Thoracic aorta (tissue), 2 donors: Measurements from ENCODE around the gene DLG1. TPM values are rescaled to one million over a fixed set of nuclear protein-coding genes. Genes with fewer than 3 reads are reported as not detected.

Experiments
- ATAC-seq: fragments of 150-250 bp; one replicate; pipeline ENCODE4 v1.8.0; 2017; ENCODE audit warnings: low read depth; ENCODE audit not compliant: insufficient number of reproducible peaks, low FRiP score
- DNase-seq: peaks from one replicate; pipeline ENCODE4 v3.0.0-alpha.2; 2020; ENCODE audit warnings: low spot score
- H3K27ac ChIP-seq, 2 donors: fragments of 200-600 bp; sonication (generic); 1 replicate in 1 of 2; 2 replicates in 1 of 2; pipeline ENCODE4 v1.5.1; 2016; ENCODE audit warnings: mild to moderate bottlenecking in 2 of 2, moderate library complexity in 2 of 2
- H3K27me3 ChIP-seq: fragments of 200-600 bp; sonication (generic); replicated peaks from 2 replicates; pipeline ENCODE4 v1.6.0; 2016; ENCODE audit warnings: mild to moderate bottlenecking; ENCODE audit not compliant: insufficient read depth
- H3K36me3 ChIP-seq: fragments of 200-600 bp; sonication (generic); one replicate; pipeline ENCODE4 v1.5.1; 2016
- H3K4me1 ChIP-seq, 2 donors: fragments of 200-600 bp; sonication (generic); 1 replicate in 1 of 2; 2 replicates in 1 of 2; pipeline versions ENCODE4 v1.5.1 to v1.6.0; 2016; ENCODE audit warnings: low read depth in 2 of 2, mild to moderate bottlenecking in 1 of 2; ENCODE audit not compliant: control insufficient read depth in 1 of 2
- H3K4me3 ChIP-seq: fragments of 200-600 bp; sonication (generic); 2 replicates; pipeline ENCODE4 v1.5.1; 2016; ENCODE audit warnings: mild to moderate bottlenecking
- H3K9me3 ChIP-seq: fragments of 200-600 bp; sonication (generic); 2 replicates; pipeline ENCODE4 v1.5.1; 2016
- total RNA-seq, 2 donors: library from RNA; depleted of rRNA; stranded (reverse); fragments of >200 nt; gene quantifications; one replicate each; pipeline versions ENCODE4 v1.1.0 to v1.2.3, GENCODE V29; 2016
- TF ChIP-seq, protein P1 (sequence below): fragments of 200-600 bp; sonication (generic); IDR thresholded peaks from one replicate; pipeline ENCODE4 v1.5.1; 2019; ENCODE audit warnings: antibody characterized with exemption

Gene DLG1
- total RNA-seq, 2 donors from 2014 or later, result 46.4 to 67.8 TPM

DNA sequence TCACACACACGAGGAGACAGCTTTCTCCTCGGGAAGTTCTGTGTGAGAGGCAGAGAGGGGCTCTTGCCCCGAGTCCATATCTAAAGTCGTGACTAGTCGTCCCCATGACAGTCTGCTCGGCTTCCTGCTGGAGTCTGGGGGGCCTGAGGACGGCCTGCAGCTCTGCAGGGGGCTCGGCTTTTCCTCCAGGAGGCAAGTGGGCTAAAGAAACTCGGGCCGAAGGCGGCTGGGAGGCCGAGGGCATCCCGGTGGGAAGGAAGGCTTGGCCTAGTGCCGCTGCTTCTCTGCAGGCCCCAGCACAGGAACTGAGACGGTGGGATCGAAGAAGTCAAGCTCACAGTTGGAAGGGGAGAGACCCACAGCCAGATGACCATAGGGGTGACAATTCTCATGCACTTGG lies 304.4 kb downstream of the DLG1 start:
- no peak for DNase-seq

More for the DNA sequence above, 304.4 kb downstream of the DLG1 start:
- Histone ChIP-seq H3K36me3 (no peaks in the 10 kb centered on the region), H3K27me3 (no peaks in the 10 kb centered on the region), H3K27ac (no peak overlapping the region), H3K9me3 (no peaks in the 10 kb centered on the region), H3K4me1 (no peaks in the 10 kb centered on the region), H3K4me3 (no peak overlapping the region)
- no peak for ATAC-seq
- TF ChIP-seq, protein P1, sequence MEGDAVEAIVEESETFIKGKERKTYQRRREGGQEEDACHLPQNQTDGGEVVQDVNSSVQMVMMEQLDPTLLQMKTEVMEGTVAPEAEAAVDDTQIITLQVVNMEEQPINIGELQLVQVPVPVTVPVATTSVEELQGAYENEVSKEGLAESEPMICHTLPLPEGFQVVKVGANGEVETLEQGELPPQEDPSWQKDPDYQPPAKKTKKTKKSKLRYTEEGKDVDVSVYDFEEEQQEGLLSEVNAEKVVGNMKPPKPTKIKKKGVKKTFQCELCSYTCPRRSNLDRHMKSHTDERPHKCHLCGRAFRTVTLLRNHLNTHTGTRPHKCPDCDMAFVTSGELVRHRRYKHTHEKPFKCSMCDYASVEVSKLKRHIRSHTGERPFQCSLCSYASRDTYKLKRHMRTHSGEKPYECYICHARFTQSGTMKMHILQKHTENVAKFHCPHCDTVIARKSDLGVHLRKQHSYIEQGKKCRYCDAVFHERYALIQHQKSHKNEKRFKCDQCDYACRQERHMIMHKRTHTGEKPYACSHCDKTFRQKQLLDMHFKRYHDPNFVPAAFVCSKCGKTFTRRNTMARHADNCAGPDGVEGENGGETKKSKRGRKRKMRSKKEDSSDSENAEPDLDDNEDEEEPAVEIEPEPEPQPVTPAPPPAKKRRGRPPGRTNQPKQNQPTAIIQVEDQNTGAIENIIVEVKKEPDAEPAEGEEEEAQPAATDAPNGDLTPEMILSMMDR, result no peak
